SU-DHL-6 (cell line): ENCODE measurements around the gene H3-3A.

Experiments
- H2AFZ ChIP-seq: fragments of 200-600 bp; sonication (generic); 2 replicates; pipeline ENCODE4 v1.6.1; 2014; ENCODE audit warnings: low read depth, mild to moderate bottlenecking, moderate library complexity, mixed read lengths, antibody characterized with exemption, low read length; ENCODE audit not compliant: severe bottlenecking
- H3F3A ChIP-seq: fragments of 200-600 bp; shearing (Covaris generic); 2 replicates; pipeline ENCODE4 v1.6.0; 2016; ENCODE audit warnings: antibody characterized with exemption, mild to moderate bottlenecking; ENCODE audit not compliant: insufficient read depth
- H3K27ac ChIP-seq: fragments of 200-600 bp; sonication (generic); 2 replicates; pipeline ENCODE4 v1.5.1; 2016; ENCODE audit warnings: low read depth, mild to moderate bottlenecking, low read length, moderate library complexity, mixed read lengths
- H3K27me3 ChIP-seq: fragments of 200-600 bp; sonication (generic), shearing (Covaris generic); 2 replicates; pipeline ENCODE4 v1.6.0; 2014; ENCODE audit warnings: mild to moderate bottlenecking, low read length
- H3K36me3 ChIP-seq: fragments of 200-600 bp; sonication (generic); 2 replicates; pipeline ENCODE4 v1.6.1; 2014; ENCODE audit warnings: mild to moderate bottlenecking, low read length, mixed read lengths
- H3K4me2 ChIP-seq: fragments of 300-600, 200-600 bp; shearing (Covaris generic), sonication (generic); 2 replicates; pipeline ENCODE4 v1.6.0; 2014; ENCODE audit warnings: low read length, low read depth, mild to moderate bottlenecking; ENCODE audit not compliant: poor library complexity, severe bottlenecking
- H3K4me3 ChIP-seq: fragments of 200-600 bp; sonication (generic); 2 replicates; pipeline ENCODE4 v1.5.1; 2014; ENCODE audit warnings: antibody characterized with exemption, low read length, mild to moderate bottlenecking, mixed read lengths; ENCODE audit not compliant: insufficient read depth, poor library complexity, severe bottlenecking
- H3K79me2 ChIP-seq: fragments of 200-600 bp; sonication (generic); 2 replicates; pipeline ENCODE4 v1.6.1; 2014; ENCODE audit warnings: mild to moderate bottlenecking, low read length, moderate library complexity; ENCODE audit not compliant: insufficient read depth
- H3K9ac ChIP-seq: fragments of 200-600 bp; sonication (generic); 2 replicates; pipeline ENCODE4 v1.7.0; 2014; ENCODE audit warnings: mild to moderate bottlenecking, low read length
- H3K9me2 ChIP-seq: fragments of 200-600 bp; sonication (generic); replicated peaks from 2 replicates; pipeline ENCODE4 v1.6.1; 2014; ENCODE audit warnings: low read length; ENCODE audit not compliant: insufficient read depth
- H3K9me3 ChIP-seq: fragments of 200-600 bp; sonication (generic); 2 replicates; pipeline ENCODE4 v1.6.1; 2014; ENCODE audit warnings: low read length, mixed read lengths; ENCODE audit not compliant: insufficient read depth
- H4K20me1 ChIP-seq: fragments of 200-600 bp; sonication (generic); 2 replicates; pipeline ENCODE4 v1.6.1; 2014; ENCODE audit warnings: low read depth, mild to moderate bottlenecking, antibody characterized with exemption, low read length, moderate library complexity, mixed read lengths
- CTCF ChIP-seq: fragments of 200-600 bp; sonication (generic); IDR thresholded peaks from one replicate; pipeline ENCODE4 v1.5.1; 2017; ENCODE audit warnings: antibody characterized with exemption, mild to moderate bottlenecking, low read length, moderate library complexity; ENCODE audit not compliant: insufficient read depth, poor library complexity, severe bottlenecking
- EZH2phosphoT487 ChIP-seq: fragments of 200-600 bp; sonication (generic), shearing (Covaris generic); conservative IDR thresholded peaks from 2 replicates; pipeline ENCODE4 v1.6.1; 2018; ENCODE audit warnings: mild to moderate bottlenecking, antibody characterized with exemption, low read length, moderate library complexity, mixed read lengths

The H3-3A gene

GRCh38 chr1:226063977-226064815, 1.7 kb downstream of the H3-3A start:
- H3K36me3 ChIP-seq, result peaks cover 40% of the 10 kb centered on the region
- no peaks in the 10 kb centered on the region for H3K9me3 ChIP-seq
- peak overlapping the region; percentile 92 for H3K4me3 ChIP-seq
- peak overlapping the region; percentile 100 for H3K27ac ChIP-seq
- H3K9ac ChIP-seq, result peak overlapping the region; percentile 100
- no peak overlapping the region for H2AFZ ChIP-seq
- no peaks in the 10 kb centered on the region for H3K9me2 ChIP-seq
- H3K79me2 ChIP-seq, result peaks cover 61% of the 10 kb centered on the region
- peak overlapping the region; percentile 77 for H3K4me2 ChIP-seq
- TF ChIP-seq EZH2phosphoT487 (no peak), CTCF (peak; percentile 42)
- H3K27me3 ChIP-seq, result no peaks in the 10 kb centered on the region
- peaks cover 49% of the 10 kb centered on the region for H3F3A ChIP-seq
- H4K20me1 ChIP-seq, result peaks cover 49% of the 10 kb centered on the region

DNA sequence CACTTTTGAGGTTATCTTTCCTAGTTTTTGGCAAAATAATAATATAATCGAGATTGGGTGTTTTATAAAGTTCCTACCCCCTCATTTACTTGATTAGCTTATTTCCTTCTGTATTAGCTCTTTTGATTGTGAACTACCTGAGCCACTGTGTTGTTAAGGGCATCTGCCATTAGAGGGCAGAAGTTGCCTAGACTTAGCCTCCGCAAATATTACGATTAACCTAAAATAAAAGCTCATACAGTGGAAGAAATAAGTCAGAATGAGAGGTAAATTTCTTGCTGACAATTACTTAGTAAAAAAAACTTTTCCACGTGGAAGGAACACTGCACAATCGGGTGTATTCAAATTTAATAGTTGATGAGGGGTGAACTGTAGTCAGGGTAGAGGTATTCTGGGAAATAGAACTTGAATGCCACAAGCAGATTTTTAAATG, 2.3 kb downstream of the H3-3A start:
- no peaks in the 10 kb centered on the region for H3K9me3 ChIP-seq
- peaks cover 51% of the 10 kb centered on the region for H4K20me1 ChIP-seq
- H2AFZ ChIP-seq, result no peak overlapping the region
- H3K9ac ChIP-seq, result peak overlapping the region; percentile 100
- TF ChIP-seq EZH2phosphoT487 (no peak), CTCF (peak; percentile 71)
- H3K79me2 ChIP-seq, result peaks cover 67% of the 10 kb centered on the region
- peaks cover 44% of the 10 kb centered on the region for H3K36me3 ChIP-seq
- peaks cover 55% of the 10 kb centered on the region for H3F3A ChIP-seq
- H3K9me2 ChIP-seq, result no peaks in the 10 kb centered on the region
- H3K4me2 ChIP-seq, result peak overlapping the region; percentile 77
- H3K27ac ChIP-seq, result peak overlapping the region; percentile 100; the same call in 1 of the 2 replicates
- H3K27me3 ChIP-seq, result no peaks in the 10 kb centered on the region
- H3K4me3 ChIP-seq, result peak overlapping the region; percentile 92

DNA sequence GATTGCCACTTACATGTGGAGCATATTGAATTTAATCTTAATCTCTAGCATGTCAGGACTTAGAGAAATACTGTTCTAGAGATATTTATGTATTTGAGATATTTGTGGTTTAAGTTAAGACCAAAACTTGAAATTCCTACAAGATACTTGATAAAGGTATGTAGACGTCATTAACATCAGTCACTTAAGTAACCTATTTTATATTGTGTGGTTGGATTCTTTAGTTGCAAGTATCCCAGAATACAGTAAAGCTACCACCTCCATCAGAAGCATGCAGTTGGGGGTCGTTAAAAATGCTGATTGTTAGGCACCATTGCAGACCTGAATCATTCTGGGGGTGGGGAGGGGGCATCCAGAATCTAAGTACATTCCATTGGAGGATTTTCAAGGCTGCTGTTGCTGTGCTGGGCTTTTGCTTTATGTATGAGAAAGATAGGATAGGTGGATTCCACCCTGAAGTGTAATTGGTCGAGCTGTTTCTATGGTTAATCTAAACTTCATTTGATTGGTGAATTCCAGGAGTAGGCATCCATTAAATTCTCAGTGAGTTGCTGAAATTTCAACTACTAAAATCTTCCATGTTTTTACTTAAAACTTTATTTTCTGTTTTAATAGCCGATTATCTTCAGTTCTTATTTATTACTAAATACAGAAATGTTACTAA, 4.0 kb downstream of the H3-3A start:
- Histone ChIP-seq H3K9me2 (no peaks in the 10 kb centered on the region), H3K27ac (no peak overlapping the region), H3K36me3 (peaks cover 51% of the 10 kb centered on the region), H2AFZ (no peak overlapping the region), H3K4me2 (no peak overlapping the region), H3K4me3 (no peak overlapping the region), H3F3A (peaks cover 61% of the 10 kb centered on the region), H3K79me2 (peaks cover 70% of the 10 kb centered on the region), H3K27me3 (no peaks in the 10 kb centered on the region), H4K20me1 (peaks cover 59% of the 10 kb centered on the region), H3K9me3 (no peaks in the 10 kb centered on the region), H3K9ac (no peak overlapping the region)
- TF ChIP-seq CTCF (no peak), EZH2phosphoT487 (no peak)
